ENCODE data around the gene MINPP1.

The MINPP1 gene

GRCh38 chr10:87565010-87565409, 60.3 kb downstream of the MINPP1 start:
- no peak for DNase-seq (ENCODE audit: low read depth)
- TF ChIP-seq CTCF (IDR thresholded peaks at IDR 0.05; ENCODE audit: control insufficient read depth, insufficient read depth, low read depth, low read length, missing control alignments) = no peak
- no peak overlapping the region for H3K4me3 ChIP-seq (ENCODE audit: control insufficient read depth, low read depth, low read length)

GRCh38 chr10:87575851-87576250, 71.2 kb downstream of the MINPP1 start:
- no peak for DNase-seq (ENCODE audit: low read depth)
- H3K4me3 ChIP-seq (ENCODE audit: control insufficient read depth, low read depth, low read length) = no peak overlapping the region
- no peak for TF ChIP-seq CTCF (IDR thresholded peaks at IDR 0.05; ENCODE audit: control insufficient read depth, insufficient read depth, low read depth, low read length, missing control alignments)

- DNase-seq (ENCODE audit: low read depth) = no peak
- no peak overlapping the region for H3K4me3 ChIP-seq (ENCODE audit: control insufficient read depth, low read depth, low read length)
- TF ChIP-seq CTCF (IDR thresholded peaks at IDR 0.05; ENCODE audit: control insufficient read depth, insufficient read depth, low read depth, low read length, missing control alignments) = no peak
Measured at GRCh38 chr10:87578160-87578841, 73.6 kb downstream of the MINPP1 start.

GRCh38 chr10:87578842-87579401, 74.2 kb downstream of the MINPP1 start:
- no peak overlapping the region for H3K4me3 ChIP-seq (ENCODE audit: control insufficient read depth, low read depth, low read length)
- no peak for DNase-seq (ENCODE audit: low read depth)

GRCh38 chr10:87579563-87579962, 74.9 kb downstream of the MINPP1 start:
- H3K4me3 ChIP-seq (ENCODE audit: control insufficient read depth, low read depth, low read length) = no peak overlapping the region
- no peak for TF ChIP-seq CTCF (IDR thresholded peaks at IDR 0.05; ENCODE audit: control insufficient read depth, insufficient read depth, low read depth, low read length, missing control alignments)
- DNase-seq (ENCODE audit: low read depth) = no peak

More at GRCh38 chr10:87578842-87579401, 74.2 kb downstream of the MINPP1 start:
- no peak for TF ChIP-seq CTCF (IDR thresholded peaks at IDR 0.05; ENCODE audit: control insufficient read depth, insufficient read depth, low read depth, low read length, missing control alignments)

- H3K4me3 ChIP-seq (ENCODE audit: control insufficient read depth, low read depth, low read length) = no peak overlapping the region
- no peak for DNase-seq (ENCODE audit: low read depth)
- no peak for TF ChIP-seq CTCF (IDR thresholded peaks at IDR 0.05; ENCODE audit: control insufficient read depth, insufficient read depth, low read depth, low read length, missing control alignments)
Measured at GRCh38 chr10:87580016-87580415, 75.3 kb downstream of the MINPP1 start.
